Stimulated activated memory B cell treated with anti-CD40 and anti-IgM and Interleukin-4, amounts not matched to agents 10 μg/mL and 1 μg/mL and 100 μg/mL, for 72 hours (primary cell): ENCODE measurements around the gene SIGLEC14.
A peak's percentile ranks its signal among the peaks of the same experiment; 100 is the strongest.

Source experiments
- ATAC-seq: fragments of 150-1000 bp; cut with Tn5 transposase; 2 replicates; pipeline ENCODE4 v1.10.0; 2021
- H3K27ac Mint-ChIP-seq: one replicate; pipeline ENCODE4 v1.8.0; 2022; ENCODE audit warnings: mild to moderate bottlenecking, mixed read lengths
- H3K27me3 Mint-ChIP-seq: one replicate; pipeline ENCODE4 v1.8.0; 2022; ENCODE audit warnings: mixed read lengths
- H3K36me3 Mint-ChIP-seq: one replicate; pipeline ENCODE4 v1.8.0; 2022; ENCODE audit warnings: mixed read lengths
- H3K4me1 Mint-ChIP-seq: one replicate; pipeline ENCODE4 v1.8.0; 2022; ENCODE audit warnings: mixed read lengths
- H3K4me3 Mint-ChIP-seq: one replicate; pipeline ENCODE4 v1.8.0; 2022; ENCODE audit warnings: mild to moderate bottlenecking, moderate library complexity, mixed read lengths
- H3K9me3 Mint-ChIP-seq: one replicate; pipeline ENCODE4 v1.8.0; 2022; ENCODE audit warnings: mixed read lengths

The SIGLEC14 gene

DNA sequence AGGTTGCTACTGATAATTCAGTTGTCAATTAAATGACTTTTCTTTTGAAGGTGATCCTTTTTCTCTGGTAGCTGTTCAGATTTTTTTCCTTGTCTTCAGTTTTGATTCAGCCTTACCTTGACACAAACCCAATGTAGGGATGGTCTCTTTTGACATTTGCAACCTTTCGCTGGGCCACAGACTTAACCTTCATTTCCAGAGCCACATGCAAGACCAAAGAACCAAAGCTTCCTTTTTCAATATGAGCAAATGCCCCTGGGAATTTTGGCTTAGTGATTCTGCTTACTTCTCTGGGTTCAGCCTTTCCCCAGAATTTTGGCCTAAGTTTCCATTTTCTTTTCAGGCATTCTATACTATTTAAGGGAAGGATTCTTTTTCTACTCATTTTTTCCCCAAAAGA lies 36.0 kb downstream of the SIGLEC14 start:
- peaks cover 78% of the 10 kb centered on the region for H3K36me3 Mint-ChIP-seq
- H3K9me3 Mint-ChIP-seq = peaks cover 6% of the 10 kb centered on the region
- H3K4me3 Mint-ChIP-seq = peak overlapping the region; percentile 32
- H3K27ac Mint-ChIP-seq = peak overlapping the region; percentile 50
- H3K4me1 Mint-ChIP-seq = peaks cover 86% of the 10 kb centered on the region
- no peaks in the 10 kb centered on the region for H3K27me3 Mint-ChIP-seq
- ATAC-seq = peak; percentile 55

DNA sequence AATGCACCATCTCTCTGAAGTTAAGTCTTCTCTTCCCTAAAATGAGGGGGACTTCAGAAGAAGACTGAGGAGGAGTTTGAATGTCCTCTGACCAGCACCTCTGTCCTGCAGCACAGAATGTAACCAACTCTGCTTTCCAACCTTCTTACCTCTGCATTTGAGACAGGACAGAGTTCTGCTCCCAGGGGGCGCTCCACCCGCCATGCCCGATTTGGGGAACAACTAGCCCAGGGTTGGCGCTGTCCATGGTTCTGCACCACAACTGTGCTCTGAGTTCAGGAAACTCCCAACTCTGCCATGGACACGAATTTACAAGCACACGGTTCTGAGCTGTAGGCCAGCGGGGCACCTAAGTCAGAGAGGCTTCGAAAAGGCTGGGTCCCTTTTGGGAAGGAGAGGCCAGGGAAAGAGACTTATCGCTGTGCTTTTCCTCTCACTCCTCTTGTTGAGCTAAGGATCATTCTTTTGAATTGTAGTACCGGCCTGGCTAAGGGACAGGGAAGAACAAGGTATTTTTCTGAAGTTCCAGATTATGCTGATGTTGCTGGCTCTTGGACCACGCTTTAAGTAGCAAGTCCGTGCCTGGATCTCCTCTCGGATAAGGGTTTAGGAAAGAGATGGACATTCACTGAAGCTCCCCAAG lies 38.6 kb downstream of the SIGLEC14 start:
- ATAC-seq = no peak
- Mint-ChIP-seq H3K9me3 (peaks cover 12% of the 10 kb centered on the region), H3K27ac (peak overlapping the region; percentile 78), H3K27me3 (no peaks in the 10 kb centered on the region), H3K36me3 (peaks cover 66% of the 10 kb centered on the region), H3K4me3 (peak overlapping the region; percentile 38), H3K4me1 (peaks cover 78% of the 10 kb centered on the region)

DNA sequence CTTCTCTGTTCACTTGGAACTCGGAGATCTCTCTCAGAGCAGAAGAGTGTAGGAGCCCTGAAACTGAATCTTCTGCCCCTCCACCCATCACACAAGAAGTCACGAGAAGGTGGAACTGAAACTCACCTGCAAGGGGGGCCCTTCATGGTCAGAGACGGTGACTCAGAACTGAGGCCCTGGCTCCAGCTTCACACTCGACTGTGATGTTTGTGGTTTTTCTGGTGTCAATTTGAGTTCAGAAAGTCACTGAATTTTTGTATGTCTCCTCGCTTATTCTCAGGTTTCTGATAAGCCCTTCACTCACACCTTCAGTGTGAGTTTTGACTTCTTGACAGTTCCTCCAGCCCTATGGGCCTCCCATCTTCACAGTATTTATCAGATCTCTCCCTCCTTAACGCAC lies 39.5 kb downstream of the SIGLEC14 start:
- H3K27ac Mint-ChIP-seq = peak overlapping the region; percentile 78
- H3K4me1 Mint-ChIP-seq = peaks cover 78% of the 10 kb centered on the region
- no peaks in the 10 kb centered on the region for H3K27me3 Mint-ChIP-seq
- H3K36me3 Mint-ChIP-seq = peaks cover 66% of the 10 kb centered on the region
- H3K9me3 Mint-ChIP-seq = peaks cover 9% of the 10 kb centered on the region
- peak overlapping the region; percentile 53 for H3K4me3 Mint-ChIP-seq
- peak; percentile 97 for ATAC-seq

DNA sequence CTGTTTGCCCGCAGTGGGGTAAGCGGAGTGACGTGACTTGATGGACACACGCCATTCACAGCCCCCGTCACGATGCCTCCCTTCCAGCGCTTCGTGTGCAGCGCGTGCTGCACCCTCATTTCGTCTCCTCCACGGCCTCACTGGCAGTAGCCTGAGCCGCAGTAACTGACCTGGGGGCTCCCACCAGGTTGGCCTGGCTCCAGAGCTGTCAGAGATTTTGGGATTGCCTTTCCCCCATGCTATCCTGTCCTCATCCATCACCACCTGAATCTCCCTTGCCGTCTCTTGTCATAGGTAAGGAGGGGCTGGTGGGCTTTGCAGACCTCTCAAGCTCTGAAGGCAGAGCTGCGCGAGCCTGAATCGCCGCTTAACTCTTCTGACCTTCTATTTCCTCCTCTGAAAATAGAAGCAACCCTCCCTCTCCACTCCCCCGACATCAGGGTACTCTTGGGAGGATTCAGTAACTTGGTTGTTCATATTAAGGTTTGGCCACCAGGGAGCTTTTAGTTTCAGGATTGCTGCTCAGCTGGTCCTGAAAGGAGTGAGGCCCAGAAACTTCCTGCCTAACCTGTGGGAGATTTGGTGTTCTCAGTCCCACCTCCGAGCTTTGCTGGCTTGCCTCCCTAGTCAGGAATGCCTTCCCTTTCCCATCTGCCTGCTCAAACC lies 44.3 kb downstream of the SIGLEC14 start:
- Mint-ChIP-seq H3K4me1 (peaks cover 64% of the 10 kb centered on the region), H3K27ac (peak overlapping the region; percentile 99), H3K9me3 (peaks cover 9% of the 10 kb centered on the region), H3K4me3 (peak overlapping the region; percentile 96), H3K27me3 (no peaks in the 10 kb centered on the region), H3K36me3 (peaks cover 32% of the 10 kb centered on the region)
- ATAC-seq = peak; percentile 55

DNA sequence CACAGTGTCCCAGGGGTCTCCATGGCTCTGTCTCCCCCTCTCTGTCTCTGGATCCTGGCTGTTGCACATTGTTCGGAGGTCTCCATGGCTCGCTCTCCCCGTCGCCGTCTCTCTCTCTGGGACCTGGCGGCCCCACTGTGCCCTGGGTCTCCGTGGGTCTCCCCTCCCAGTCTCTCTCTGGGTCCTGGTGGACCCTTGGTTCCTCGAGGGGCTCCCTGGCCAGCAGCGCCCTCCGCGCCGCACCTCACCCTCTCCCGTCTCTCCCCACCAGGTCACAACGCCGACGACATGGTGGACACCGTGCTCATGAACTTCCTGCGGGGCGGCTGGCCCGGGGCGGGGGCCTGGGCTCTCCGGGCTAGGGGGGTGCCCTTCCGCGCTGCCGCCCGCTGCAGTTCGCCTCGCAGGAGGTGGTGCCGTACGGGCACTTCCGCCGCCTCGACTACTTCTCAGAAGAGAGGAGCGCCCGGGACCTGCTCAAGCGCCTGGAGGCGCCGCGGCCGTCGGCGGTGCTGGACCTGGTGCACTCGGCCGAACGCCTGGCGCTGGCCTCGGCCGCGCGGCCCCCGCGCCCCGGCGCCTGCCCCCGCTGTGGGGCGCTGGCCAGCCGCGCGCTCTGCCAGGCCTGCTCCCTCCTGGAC lies 45.6 kb downstream of the SIGLEC14 start:
- peaks cover 9% of the 10 kb centered on the region for H3K9me3 Mint-ChIP-seq
- peak; percentile 83 for ATAC-seq
- H3K4me3 Mint-ChIP-seq = peak overlapping the region; percentile 96
- H3K27me3 Mint-ChIP-seq = no peaks in the 10 kb centered on the region
- H3K27ac Mint-ChIP-seq = peak overlapping the region; percentile 99
- H3K4me1 Mint-ChIP-seq = peaks cover 55% of the 10 kb centered on the region
- H3K36me3 Mint-ChIP-seq = peaks cover 29% of the 10 kb centered on the region

DNA sequence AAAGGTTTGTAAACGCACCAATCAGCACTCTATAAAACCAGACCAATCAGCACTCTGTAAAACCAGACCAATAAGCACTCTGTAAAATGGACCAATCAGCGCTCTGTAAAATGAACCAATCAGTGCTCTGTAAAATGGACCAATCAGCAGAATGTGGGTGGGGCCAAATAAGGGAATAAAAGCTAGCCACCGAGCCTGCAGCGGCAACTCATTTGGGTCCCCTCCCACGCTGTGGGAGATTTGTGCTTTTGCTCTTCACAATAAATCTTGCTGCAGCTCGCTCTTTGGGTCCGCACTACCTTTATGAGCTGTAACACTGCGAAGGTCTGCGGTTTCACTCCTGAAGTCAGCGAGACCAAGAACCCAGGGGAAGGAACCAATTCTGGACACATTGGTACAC lies 47.5 kb downstream of the SIGLEC14 start:
- Mint-ChIP-seq H3K27ac (peak overlapping the region; percentile 99), H3K4me3 (peak overlapping the region; percentile 96), H3K4me1 (peaks cover 60% of the 10 kb centered on the region), H3K9me3 (peaks cover 6% of the 10 kb centered on the region), H3K27me3 (no peaks in the 10 kb centered on the region), H3K36me3 (peaks cover 16% of the 10 kb centered on the region)
- ATAC-seq = no peak

DNA sequence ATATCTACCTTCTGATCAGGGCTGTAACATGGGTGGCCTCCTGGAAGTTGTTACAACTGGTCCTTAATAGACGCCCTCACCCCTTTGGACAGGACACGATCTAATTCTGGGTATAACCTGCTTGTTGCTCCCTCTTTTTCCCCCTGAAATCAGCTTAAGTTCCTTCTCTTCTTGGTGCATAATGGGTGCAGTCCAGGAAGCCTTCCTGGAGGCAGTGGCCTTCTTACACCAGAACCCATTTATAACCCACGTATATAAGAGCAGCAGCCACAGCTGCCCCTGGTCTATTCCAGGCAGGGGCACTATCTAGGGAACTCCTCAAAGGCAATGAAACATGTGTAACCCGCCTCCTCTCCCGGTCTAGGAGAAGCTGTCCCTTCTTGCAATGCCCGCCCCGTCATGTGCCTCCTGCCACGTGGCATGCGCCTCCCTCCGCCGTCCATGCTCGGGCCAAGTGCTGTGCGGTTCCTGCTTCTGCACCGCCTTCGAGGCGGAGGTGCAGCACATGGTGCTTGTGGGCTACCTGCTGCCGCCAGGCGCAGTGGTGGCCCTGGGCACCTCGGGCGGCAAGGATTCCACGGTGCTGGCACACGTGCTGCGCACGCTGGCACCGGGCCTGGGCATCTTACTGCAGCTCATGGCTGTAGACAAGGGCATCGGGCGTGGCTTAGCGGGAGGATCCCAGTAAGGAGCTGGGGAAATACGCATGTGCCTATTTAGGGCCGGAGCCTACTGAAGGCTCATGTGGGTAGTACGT lies 48.3 kb downstream of the SIGLEC14 start:
- no peak for ATAC-seq
- Mint-ChIP-seq H3K36me3 (peaks cover 13% of the 10 kb centered on the region), H3K27me3 (no peaks in the 10 kb centered on the region), H3K9me3 (peaks cover 5% of the 10 kb centered on the region), H3K4me1 (peaks cover 65% of the 10 kb centered on the region), H3K4me3 (no peak overlapping the region), H3K27ac (no peak overlapping the region)

DNA sequence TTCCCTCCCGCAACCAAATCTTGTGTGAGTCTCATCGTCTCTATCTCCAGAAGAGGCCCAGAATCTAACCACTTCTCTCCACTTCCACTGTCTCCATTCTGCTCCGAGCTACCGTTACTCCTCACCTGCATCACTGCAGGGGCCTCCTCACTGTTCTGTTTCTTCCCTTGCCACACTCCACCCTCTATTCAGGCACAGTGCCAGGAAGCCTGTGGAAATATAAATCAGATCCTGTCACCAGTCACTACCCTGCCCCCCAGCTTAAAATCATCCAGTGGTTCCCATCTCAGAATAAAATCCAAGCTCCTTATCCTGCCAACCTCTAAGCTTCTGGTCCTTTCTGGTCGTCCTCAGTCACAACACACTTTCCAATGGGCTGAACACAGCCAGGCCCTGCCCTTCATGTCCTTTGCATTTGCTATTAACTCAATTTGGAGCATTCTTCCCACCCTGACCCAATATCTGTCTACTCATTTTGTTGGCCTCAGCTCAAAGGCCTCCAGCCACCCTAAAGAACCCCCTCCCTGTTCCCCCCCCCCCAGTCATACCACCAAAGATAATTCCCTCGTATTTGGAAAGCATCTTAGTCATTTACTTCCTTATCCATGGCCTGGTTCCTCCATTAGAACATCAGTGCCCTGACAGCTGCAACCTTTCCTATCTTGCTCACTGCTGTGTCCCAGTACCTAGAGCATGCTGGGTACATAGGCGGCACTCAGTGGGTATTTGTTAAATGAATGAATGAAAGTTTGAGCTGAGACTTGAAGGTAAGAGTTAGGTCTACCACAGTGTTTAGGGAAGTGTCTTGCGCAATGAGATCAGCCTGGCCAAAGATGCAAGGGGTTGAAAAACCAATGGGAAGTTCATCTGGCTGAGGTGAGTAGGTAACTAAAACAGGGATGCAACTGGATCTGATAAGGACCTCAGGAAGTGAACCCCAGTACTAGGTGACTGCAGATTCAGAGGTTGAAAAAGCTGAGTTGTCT lies 51.1 kb downstream of the SIGLEC14 start:
- H3K36me3 Mint-ChIP-seq = no peaks in the 10 kb centered on the region
- no peaks in the 10 kb centered on the region for H3K27me3 Mint-ChIP-seq
- H3K27ac Mint-ChIP-seq = peak overlapping the region; percentile 84
- ATAC-seq = no peak
- peaks cover 56% of the 10 kb centered on the region for H3K4me1 Mint-ChIP-seq
- H3K4me3 Mint-ChIP-seq = peak overlapping the region; percentile 92
- no peaks in the 10 kb centered on the region for H3K9me3 Mint-ChIP-seq

DNA sequence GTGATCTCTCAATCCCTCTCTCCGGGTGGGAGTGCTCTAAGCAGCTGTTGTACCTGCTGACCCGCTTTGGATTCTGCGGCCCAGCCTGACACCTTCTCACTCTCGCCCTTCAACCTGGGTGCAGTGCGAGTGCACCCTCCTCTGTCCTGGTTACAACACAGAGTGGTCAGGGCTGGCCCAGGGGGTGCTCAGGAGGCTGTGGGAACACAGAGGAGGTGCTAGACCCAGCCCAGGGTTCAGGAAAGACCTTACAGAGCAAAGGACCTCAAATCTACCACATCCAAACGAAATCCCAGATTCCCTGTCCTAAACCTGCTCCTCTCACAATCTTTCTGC lies 51.9 kb downstream of the SIGLEC14 start:
- no peaks in the 10 kb centered on the region for H3K27me3 Mint-ChIP-seq
- peak; percentile 11 for ATAC-seq
- H3K36me3 Mint-ChIP-seq = peaks cover 6% of the 10 kb centered on the region
- H3K4me1 Mint-ChIP-seq = peaks cover 48% of the 10 kb centered on the region
- H3K9me3 Mint-ChIP-seq = no peaks in the 10 kb centered on the region
- peak overlapping the region; percentile 92 for H3K4me3 Mint-ChIP-seq
- H3K27ac Mint-ChIP-seq = peak overlapping the region; percentile 84

DNA sequence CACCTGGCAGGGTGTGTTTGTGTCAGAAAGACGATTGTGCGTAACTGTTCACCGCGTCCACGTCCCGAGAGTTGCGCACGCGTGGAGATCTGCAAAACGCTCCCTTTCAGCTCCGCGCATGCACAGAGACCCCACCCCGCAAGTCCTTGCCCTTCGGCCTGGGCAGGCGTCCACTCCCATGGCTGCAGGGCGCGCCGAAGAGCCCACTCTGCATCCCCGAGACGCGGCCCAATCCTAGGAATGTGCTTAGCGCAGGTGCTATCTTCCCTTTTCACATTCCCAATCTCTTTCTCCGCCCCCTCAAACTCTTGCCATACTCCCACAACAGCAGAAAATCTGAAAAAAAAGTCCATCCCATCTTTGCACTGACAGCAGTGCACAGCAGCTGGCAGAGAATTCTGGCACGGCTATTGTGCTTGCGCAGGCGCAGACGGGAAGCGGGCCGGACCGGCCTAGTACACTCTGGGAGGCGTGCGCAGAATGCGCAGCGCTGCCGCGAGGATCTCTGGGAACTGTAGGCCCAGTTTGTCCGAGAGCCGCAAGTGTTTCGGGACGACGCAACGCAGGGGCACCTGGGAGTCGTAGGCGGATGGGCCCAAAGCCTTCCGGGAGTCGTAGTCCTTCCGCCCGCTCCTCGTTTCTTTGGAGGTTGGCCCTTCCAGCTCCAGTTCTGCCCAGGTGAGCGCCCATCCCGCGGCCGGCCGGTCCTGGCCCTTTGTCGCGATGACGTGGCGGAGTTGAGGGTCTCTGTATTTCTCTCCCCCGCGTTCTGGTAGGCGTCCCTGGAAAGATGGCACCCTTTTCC lies 52.5 kb downstream of the SIGLEC14 start:
- peaks cover 11% of the 10 kb centered on the region for H3K36me3 Mint-ChIP-seq
- peak overlapping the region; percentile 92 for H3K4me3 Mint-ChIP-seq
- no peaks in the 10 kb centered on the region for H3K9me3 Mint-ChIP-seq
- peak overlapping the region; percentile 84 for H3K27ac Mint-ChIP-seq
- ATAC-seq = peak; percentile 99
- H3K27me3 Mint-ChIP-seq = no peaks in the 10 kb centered on the region
- peaks cover 43% of the 10 kb centered on the region for H3K4me1 Mint-ChIP-seq

DNA sequence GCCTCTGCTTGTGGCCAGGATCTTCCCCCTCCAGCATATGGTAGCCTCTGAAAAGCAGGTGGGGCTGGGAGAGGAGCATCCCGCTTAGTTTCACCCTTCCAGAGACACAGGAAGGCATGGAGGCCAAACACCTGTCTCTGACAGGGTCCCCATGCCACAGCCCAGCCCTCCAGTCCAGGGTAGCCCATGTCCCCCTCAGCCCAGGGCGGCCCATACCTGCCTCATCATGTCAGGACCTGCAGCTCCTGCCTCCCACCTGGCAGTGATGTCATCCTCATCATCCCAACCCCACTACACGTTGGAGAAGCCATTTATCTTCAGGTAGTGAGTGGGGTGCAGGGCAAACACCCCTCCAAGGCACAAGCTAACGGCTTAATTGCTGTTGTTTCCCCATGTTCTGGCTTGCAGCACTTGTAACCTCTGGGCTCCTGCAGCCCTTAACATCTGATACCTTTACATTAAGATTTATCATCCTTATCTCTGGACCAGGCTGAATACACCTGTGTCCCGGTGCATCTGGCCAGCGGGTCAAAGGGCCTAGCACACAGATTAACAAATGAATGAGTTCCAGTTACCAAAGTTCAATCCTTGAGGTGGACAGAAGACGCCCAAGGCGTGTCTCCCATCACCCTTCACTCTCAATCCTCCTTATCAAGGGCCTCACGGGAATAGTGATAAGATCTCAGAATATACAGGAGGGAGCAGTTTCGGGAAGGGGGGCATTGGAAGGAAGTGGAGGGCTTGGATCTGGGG lies 53.3 kb downstream of the SIGLEC14 start:
- H3K27me3 Mint-ChIP-seq = no peaks in the 10 kb centered on the region
- peaks cover 42% of the 10 kb centered on the region for H3K4me1 Mint-ChIP-seq
- H3K9me3 Mint-ChIP-seq = no peaks in the 10 kb centered on the region
- H3K27ac Mint-ChIP-seq = peak overlapping the region; percentile 84
- ATAC-seq = no peak
- H3K36me3 Mint-ChIP-seq = peaks cover 15% of the 10 kb centered on the region
- peak overlapping the region; percentile 92 for H3K4me3 Mint-ChIP-seq
